PC-3 (cell line): ENCODE measurements around the gene CBARP.

Source experiments
- CTCF ChIP-seq: fragments of 300-600 bp; sonication (generic); conservative IDR thresholded peaks from 2 replicates; pipeline ENCODE4 v1.5.1; 2017; ENCODE audit warnings: antibody characterized with exemption, low read depth, mild to moderate bottlenecking, low read length
- EZH2 ChIP-seq: fragments of 300-600 bp; sonication (generic); IDR thresholded peaks from one replicate; pipeline ENCODE4 v1.6.1; 2017; ENCODE audit warnings: antibody characterized with exemption, mild to moderate bottlenecking, low read length; ENCODE audit not compliant: unreplicated experiment
- EZH2phosphoT487 ChIP-seq: fragments of 300-600 bp; sonication (generic); IDR thresholded peaks from 2 replicates; pipeline ENCODE4 v1.6.1; 2018; ENCODE audit warnings: mild to moderate bottlenecking, antibody characterized with exemption, low read length, borderline replicate concordance

- TF ChIP-seq CTCF (no peak), EZH2 (no peak), EZH2phosphoT487 (no peak)
Measured at GRCh38 chr19:1231729-1232637, 5.8 kb downstream of the CBARP start.
